HG02943 (cell line): ENCODE data around the gene ZFYVE19.
"Not testable (repeated sequence)": the region's sequence is repeated elsewhere in the genome, so short reads cannot be mapped to it uniquely, and the experiment has no call there.

Experiments used
- ATAC-seq: cut with Tn5 transposase; IDR thresholded peaks from one replicate; pipeline ENCODE4 v1.9.1; 2021; ENCODE audit warnings: mild to moderate bottlenecking, low read depth, moderate library complexity; ENCODE audit not compliant: unreplicated experiment

Gene ZFYVE19

DNA sequence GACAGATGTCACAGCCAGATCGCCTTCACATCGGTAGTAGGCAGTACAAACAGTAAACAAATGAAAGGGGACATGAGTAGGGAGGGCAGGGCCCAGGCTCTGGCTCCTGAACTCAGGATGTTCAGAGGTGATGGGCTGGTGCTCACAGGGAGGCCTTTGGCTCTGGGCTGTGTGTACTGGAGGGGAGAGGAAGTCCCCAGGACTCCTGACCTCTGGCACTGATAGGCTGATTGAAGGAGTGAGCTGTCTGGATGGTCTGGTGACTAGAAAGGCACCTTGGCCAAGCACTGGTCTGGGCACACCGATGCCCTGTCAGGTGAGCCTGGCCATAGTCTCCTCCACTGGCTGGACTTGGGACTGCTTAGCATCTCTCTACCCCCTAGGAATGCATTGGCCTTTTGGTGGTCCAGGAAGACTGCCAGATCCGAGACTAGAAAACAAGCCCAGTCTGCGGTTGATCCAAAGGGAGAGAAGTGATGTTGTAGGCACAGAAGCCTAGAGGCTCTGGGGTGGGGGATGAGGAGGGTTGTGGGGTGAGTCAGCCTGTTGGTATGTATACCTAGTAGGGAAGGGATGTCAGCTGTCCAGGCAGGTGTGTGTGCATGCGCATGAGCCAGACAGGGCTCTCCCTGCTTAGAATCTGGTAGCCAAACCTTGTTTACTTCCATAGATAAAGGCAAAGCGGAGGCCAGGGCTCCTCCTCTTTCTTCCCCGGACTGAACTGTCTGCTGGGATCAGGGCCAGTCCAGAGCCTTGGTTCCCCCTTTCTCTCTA lies 38.8 kb downstream of the ZFYVE19 start:
- no peak for ATAC-seq

DNA sequence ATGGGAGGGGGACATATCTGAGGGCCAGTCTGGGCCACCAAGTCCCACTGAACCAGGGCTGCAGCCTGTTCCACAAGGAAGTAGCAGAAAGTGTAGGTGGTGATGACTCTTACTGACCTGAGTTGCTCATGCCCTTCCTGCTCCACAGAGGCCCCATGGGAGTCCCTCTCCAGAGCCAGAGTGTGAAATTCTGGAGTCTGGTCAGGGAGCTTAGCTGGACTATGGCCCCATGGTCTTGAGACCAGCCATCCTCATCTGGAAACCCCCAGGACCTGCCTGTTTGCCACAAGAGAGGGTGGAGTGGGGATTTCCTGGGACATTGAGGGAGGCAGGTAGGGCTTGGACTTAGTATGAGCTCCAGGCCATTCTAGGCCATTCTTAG lies 39.9 kb downstream of the ZFYVE19 start:
- ATAC-seq, result no peak

DNA sequence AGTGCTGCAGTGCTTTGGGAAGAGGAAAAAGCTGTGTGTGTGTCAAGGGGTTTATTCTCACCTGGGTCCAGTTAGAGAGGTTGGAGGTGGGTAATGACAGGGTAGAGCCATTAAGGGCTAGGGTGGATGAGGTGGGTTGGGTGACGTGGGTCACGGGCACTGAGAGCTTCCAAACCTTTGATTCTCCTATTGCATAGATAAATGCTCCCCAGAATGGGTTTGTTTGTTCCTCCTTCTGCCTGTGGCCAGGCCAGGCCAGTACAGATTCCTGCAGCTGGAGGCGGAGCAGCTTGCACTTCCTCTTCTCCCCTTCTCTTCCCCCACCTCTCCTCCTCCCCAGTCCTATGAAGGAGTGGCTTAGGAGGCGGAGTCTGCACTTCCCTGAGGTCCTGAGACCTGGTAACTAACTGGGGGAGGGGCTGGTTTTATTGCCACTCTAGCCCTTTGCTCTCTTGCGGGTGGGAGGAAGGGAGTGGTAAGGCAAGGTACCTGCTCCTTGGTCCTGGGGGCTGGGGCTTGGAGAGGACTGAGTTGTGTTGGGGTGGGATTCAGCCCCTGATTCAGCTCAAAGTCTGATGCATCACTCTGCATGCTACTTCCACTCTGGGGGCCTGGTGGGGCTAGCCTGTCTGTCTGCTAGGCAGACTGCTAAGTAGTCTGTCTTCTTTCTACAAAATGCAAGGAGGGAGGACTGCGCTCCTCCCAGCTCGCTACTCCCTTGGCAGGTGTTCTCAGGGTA lies 40.5 kb downstream of the ZFYVE19 start:
- ATAC-seq, result no peak

DNA sequence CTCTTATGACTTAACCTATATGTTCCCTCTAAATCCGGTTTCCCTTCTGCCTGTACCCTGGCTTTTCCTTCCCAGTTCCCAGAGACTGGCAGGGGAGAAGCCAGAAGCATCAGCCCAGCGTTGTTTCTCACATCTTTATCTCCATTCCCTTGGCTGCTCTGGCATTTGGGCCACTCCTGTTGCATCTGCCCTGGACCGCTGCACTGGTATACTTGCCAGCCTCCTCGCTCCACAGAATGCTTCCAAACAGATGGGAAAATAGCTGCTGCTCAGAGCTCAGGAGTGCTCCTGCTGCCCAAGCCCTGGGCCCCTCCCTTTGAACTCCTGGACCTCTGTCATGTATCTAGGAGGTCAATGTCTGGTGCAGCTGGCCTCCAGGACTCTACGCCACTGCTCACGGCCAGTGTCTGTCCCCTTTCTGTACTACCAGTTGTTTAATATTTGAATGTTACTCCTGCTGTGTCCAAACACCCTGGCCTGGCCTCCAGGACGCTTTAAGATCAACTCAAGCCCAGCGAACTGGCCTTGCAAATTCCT lies 43.8 kb downstream of the ZFYVE19 start:
- ATAC-seq, result no peak

DNA sequence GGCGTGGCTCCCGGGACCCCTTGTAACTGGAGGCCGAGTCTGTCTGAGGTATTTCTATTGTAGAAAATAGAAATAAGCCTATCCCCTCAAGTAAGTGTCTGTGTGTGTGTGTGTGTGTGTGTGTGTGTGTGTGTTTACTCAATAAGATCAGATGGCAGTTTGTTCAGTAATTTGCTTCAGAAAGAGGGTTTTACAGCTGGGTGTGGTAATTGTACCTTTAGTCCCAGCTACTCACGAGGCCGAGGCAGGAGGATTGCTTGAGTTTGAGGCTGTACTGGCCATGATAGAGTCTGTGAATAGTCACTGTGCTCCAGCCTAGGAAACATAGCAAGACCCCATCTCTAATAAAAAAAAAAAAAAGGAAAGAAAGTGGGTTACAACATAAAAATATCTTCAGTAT lies 45.6 kb downstream of the ZFYVE19 start:
- no peak for ATAC-seq

DNA sequence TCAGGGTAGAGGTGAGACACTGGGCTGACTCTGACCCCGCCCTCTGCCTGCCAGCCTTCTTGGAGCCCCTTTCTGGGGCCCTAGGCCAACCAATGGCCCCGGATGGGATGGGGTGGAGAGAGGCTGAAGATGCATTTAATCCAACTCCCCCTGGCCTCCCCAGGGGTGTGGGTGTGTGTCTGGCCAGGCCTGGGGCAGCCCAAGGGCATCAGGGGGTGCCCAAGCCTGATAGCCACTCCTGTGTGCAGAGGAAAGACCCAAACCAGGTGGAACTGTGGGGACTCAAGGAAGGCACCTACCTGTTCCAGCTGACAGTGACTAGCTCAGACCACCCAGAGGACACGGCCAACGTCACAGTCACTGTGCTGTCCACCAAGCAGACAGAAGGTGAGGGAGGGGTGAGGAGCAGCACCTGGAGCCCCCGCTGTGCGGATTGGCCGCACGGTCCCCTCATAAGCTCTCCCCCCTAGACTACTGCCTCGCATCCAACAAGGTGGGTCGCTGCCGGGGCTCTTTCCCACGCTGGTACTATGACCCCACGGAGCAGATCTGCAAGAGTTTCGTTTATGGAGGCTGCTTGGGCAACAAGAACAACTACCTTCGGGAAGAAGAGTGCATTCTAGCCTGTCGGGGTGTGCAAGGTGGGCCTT lies 46.5 kb downstream of the ZFYVE19 start:
- ATAC-seq, result no peak

DNA sequence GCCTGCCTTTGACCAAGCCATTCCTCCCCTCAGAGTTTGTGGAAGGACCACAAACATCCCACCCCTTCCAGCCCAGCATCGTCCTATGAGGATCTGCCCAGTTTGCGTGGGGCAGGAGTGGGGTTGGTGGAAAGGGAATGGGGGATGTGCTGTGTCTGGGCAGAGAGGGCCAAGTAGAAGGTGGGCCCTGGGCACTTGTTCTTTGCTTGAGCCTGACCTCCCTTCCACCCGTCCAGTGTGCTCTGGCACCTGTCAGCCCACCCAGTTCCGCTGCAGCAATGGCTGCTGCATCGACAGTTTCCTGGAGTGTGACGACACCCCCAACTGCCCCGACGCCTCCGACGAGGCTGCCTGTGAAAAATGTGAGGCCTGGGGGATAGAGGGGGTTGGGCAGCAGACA lies 47.3 kb downstream of the ZFYVE19 start:
- no peak for ATAC-seq

DNA sequence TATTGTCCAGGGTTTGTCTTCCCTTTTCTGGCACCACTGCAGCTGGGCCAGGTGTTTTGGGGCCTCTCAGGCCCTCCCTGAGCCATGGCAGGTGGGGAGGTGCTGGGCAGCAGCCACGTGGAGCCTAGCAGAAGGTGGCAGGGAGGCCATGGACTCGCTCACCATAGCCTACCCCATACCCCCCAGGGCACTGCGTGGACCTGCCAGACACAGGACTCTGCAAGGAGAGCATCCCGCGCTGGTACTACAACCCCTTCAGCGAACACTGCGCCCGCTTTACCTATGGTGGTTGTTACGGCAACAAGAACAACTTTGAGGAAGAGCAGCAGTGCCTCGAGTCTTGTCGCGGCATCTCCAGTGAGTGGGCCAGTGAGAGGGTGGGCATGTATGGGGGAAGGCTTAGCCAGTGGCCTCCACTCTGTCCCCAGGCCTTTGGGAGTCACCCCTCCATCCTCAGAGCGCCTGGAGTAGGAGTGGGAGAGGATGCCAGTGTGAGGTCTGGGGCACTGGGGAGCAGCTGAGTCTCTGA lies 48.9 kb downstream of the ZFYVE19 start:
- no peak for ATAC-seq

DNA sequence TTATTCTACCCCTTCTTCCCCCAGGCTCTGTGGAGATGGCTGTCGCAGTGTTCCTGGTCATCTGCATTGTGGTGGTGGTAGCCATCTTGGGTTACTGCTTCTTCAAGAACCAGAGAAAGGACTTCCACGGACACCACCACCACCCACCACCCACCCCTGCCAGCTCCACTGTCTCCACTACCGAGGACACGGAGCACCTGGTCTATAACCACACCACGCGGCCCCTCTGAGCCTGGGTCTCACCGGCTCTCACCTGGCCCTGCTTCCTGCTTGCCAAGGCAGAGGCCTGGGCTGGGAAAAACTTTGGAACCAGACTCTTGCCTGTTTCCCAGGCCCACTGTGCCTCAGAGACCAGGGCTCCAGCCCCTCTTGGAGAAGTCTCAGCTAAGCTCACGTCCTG lies 49.9 kb downstream of the ZFYVE19 start:
- no peak for ATAC-seq

DNA sequence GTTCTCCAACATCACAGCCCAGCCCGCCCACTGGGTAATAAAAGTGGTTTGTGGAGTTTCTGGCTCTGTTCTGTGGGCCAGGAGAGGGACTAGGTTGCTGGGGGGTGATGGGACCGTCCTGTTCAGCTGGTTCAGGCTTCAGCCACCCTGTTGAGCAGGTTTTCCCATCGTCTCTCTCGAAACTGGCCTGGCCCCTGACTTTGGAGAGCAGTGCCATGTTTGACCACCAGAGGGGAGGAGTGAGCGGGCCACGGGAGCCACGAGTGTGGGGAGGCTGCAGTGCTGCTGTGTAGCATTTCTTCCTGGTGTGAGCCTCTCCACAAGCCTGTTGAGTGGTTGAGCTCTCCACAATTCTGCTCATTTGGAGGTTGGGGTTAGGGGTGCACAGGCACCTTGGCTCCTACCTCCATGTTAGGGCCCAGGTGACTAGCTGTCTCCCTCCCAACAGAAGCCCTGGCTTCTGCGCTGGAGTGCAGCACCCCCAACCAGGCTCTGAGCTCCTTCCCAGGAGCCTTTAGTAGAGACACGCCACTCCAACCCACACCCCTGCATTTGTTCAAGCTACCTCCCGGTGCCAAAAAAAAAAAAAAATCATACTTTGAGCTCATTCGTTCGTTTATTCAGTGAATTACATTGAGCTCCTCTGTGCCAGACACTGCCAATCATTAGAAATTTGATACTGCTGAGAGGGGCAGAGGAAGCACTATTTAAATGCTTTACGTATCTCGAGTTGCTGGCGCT lies 50.9 kb downstream of the ZFYVE19 start:
- ATAC-seq, result no peak

DNA sequence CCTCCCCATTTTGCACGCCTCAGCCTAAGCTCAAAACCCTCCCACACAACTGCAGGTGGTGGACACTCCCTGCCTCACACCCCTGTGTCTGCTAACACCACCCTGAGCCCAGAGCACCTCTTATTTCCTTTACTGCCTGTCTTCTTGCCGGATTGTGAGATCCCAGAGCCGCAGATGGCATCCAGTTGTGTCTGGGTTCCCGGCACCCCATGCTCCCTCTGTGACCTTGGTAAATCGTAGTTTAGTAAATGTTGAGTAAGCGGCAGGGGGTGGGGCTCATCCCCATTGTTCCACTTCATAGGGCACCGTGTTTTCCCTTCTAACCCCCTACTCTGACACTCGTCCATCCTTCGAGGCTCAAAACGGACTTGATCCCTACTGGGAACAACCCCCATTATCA lies 51.8 kb downstream of the ZFYVE19 start:
- no peak for ATAC-seq

DNA sequence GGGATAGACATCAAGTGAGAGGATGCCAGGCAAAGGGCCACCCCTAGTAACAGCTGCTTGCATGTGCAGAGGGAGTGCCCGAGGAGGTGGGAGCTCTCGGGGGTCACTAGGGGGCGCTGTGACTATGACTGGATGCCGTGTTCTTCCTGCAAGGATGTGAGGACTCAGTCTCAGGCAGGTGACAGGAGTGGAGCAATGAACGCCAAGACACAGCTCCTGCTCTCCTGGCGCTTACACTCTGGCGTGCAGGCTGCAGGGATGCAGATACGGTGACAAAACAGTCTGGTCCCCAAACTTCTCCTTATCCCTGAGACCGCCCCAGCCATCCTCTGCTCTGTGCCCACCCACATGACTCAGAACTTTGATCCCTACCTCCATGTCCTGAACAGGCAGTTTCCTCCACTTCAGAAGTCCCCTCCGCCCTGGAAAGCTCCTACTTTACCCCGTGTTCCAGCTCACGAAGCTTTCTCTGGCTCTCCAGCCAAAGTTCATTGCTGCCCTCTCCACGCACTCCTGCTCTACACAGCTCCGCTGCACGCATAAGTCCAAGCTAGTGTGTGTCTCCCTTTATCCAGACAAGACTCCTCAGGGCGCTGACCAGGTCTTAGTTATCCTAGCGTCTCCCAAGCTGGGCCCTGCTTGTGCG lies 52.4 kb downstream of the ZFYVE19 start:
- ATAC-seq, result no peak

DNA sequence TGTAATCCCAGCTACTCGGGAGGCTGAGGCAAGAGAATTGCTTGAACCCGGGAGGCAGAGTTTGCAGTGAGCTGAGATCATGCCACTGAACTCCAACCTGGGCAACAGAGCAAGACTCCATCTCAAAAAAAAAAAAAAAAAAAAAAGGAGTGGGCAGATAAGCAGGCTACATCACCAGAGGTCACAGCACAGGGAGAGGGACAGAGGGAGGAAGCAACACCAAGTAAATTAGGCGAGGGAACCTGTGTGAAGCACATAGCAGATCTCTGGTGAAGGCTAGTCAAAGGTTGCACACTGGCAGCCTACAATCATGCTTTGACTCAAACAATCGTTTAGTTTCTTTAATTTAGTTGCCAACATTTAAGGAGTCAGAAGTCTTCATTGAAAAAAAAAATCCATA lies 54.3 kb downstream of the ZFYVE19 start:
- not testable (repeated sequence) for ATAC-seq

DNA sequence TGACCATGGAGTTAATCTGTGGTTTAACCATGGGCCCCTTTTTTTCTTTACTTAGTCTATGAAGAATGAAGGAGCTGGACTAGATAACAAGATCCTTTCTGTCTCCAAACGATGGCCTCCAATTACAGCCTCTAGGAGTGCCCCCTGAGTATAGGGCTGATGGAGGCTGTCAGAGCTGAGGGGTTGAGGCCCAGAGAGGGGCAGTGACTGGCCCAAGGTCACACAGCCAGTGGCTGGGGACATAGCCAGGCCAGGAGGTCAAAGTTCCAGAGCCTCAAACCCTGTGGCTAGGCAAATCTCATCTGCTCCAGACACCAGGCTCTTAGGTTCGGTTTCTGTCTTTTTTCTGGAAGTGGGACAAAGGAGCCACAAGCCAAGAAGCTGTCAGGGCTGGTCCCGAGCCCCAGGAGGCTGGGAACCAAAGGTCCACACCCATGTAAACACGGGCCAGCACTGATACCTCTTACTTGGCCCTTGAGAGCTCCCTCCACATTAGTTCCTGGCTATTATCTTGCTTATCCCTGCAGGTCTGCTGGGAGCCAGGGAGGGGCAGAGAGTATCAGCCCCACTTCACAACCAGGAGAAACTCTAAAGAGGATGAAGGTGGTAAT lies 56.9 kb downstream of the ZFYVE19 start:
- ATAC-seq, result no peak
